Activated T-helper 1 cell treated with anti-CD3 and anti-CD28 coated beads, Interleukin-2, amount 50 U/mL, for 16 hours (primary cell): Measurements from ENCODE around the gene ACVR1B.

ENCODE experiments used
- DNase-seq, 2 donors: peaks; one replicate each; pipeline ENCODE4 v3.0.0-alpha.2; 2020; ENCODE audit warnings: low read depth in 1 of 2, low spot score in 1 of 2

ACVR1B gene

GRCh38 chr12:52019113-52019770, 67.7 kb downstream of the ACVR1B start:
- no peak for DNase-seq

GRCh38 chr12:52020539-52021336, 69.2 kb downstream of the ACVR1B start:
- peak; percentile 38 to 44 for DNase-seq

GRCh38 chr12:52022841-52023181, 71.3 kb downstream of the ACVR1B start:
- DNase-seq = no peak

- DNase-seq = peak; percentile 85 to 92
These were observed 71.9 kb downstream of the ACVR1B start for GRCh38 chr12:52023182-52023975.

GRCh38 chr12:52023976-52024688, 72.6 kb downstream of the ACVR1B start:
- no peak for DNase-seq

GRCh38 chr12:52024845-52025230, 73.3 kb downstream of the ACVR1B start:
- DNase-seq = no peak

GRCh38 chr12:52026263-52026662, 74.8 kb downstream of the ACVR1B start:
- DNase-seq = no peak

GRCh38 chr12:52027085-52027843, 75.8 kb downstream of the ACVR1B start:
- DNase-seq = no peak

- DNase-seq = no peak
These were observed 78.2 kb downstream of the ACVR1B start for GRCh38 chr12:52029685-52030084.

- no peak for DNase-seq
These were observed 80.9 kb downstream of the ACVR1B start for GRCh38 chr12:52032446-52032803.

GRCh38 chr12:52032804-52033445, 81.4 kb downstream of the ACVR1B start:
- DNase-seq = peak; percentile 67 to 85

- DNase-seq = no peak
These were observed 82.1 kb downstream of the ACVR1B start for GRCh38 chr12:52033446-52034140.

- no peak for DNase-seq
These were observed 83.7 kb downstream of the ACVR1B start for GRCh38 chr12:52035190-52035589.

GRCh38 chr12:52035926-52036325, 84.4 kb downstream of the ACVR1B start:
- no peak for DNase-seq

GRCh38 chr12:52036587-52037171, 85.2 kb downstream of the ACVR1B start:
- peak; percentile 58 to 80 for DNase-seq

GRCh38 chr12:52037248-52037861, 85.9 kb downstream of the ACVR1B start:
- no peak for DNase-seq

- DNase-seq = no peak
These were observed 86.9 kb downstream of the ACVR1B start for GRCh38 chr12:52038447-52038846.

- DNase-seq = no peak
These were observed 89.5 kb downstream of the ACVR1B start for GRCh38 chr12:52041035-52041434.

GRCh38 chr12:52041695-52042123, 90.2 kb downstream of the ACVR1B start:
- no peak for DNase-seq
